Purkinje cell (primary cell): ENCODE results near the gene CIBAR2. TPM values are rescaled to one million over a fixed set of nuclear protein-coding genes. Genes with fewer than 3 reads are reported as not detected.

Source experiments
- polyA plus RNA-seq: library from polyadenylated mRNA; unstranded; fragments of >200 nt; fragmentation: Nextera tagmentation; gene quantifications from 2 replicates; pipeline ENCODE4 v1.2.1, GENCODE V29; 2014

Gene CIBAR2
- polyA plus RNA-seq, result 1.3 TPM in 1 of 2 replicates, not detected in the other

GRCh38 chr16:85112364-85112763 is at the start of gene CIBAR2:
CIBAR2 (minus strand) TSS chr16:85112472; CDS start chr16:85112352, 120 bp downstream.

Other genes with a start within 250 kb of the CIBAR2 start
- gene ZDHHC7, start 100.9 kb downstream of the CIBAR2 start, polyA plus RNA-seq, result 6.9 and 13.4 TPM in 2 replicates
- gene KIAA0513, start 84.7 kb downstream of the CIBAR2 start, polyA plus RNA-seq, result 5.5 and 7.1 TPM in 2 replicates